ENCODE measurements around the gene CACNB2.

Gene CACNB2

DNA sequence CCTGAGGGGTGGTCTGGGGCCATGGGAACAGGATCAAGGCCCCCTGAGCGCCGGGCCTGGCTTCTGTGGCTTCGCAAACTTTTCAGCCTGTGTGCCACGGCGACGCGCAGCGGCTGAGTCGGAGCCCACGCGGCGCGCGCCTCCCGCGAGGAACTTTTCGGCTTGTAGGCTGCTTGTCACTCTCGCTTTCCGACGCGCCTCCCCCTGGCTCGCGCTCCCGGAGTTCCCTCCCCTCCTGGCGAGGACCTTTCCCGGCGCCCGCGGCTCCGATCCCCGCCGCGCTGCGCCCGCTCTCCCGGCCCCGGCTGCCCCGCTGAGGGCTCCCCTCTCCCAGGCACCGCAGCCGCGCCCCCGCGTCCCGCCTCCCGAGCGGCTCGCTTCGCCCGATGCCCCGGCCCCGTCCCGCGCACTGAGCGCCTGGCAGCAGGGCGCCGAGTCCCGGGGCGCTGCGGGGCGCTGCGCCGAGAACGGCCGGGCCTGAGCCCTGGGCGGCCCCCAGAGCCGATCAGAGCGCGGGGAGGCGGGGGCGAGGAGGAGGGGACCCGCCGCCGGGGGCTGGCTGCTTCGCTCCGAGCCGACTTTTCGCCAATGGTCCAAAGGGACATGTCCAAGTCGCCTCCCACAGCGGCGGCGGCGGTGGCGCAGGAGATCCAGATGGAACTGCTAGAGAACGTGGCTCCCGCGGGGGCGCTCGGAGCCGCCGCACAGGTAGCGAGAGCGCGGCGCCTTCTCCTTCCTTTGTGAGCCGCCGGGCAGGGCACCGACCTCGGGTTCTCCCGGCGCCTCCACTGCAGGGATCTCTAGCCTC is at the start of gene CACNB2:
Gene CACNB2, plus strand, starts transcription at position 276 of the 808 bp plus-strand sequence.
- Histone ChIP-seq H3K27ac (peak within 1 kb of the TSS in 12 of 21 experiments; percentile 17 to 77 (median 46)), H3K4me3 (peak within 1 kb of the TSS; percentile 37 to 61 (median 44))

- Histone ChIP-seq H3K27ac (no peak overlapping the region), H3K4me3 (no peak overlapping the region)
These were observed 45.9 kb upstream of the CACNB2 start for GRCh38 chr10:18094332-18094731.

DNA sequence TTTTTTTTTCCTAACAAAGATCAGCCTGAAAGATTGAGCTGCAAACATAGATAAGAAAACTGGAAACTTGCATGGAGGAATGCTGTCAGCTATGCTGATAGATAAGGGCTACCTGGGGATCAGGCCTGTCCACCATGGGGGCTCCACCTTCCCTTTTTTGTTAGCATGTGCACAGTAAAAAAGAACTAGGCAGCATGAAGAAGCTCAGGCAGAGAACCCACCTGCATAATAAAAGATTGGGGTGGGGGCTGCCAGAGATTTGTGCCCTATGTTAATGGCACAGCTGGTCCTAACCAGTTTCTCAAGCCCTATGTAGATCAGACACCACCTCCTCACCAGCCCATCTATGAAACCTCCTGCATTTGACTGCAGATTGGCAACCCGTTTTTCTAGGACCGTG is 45.4 kb upstream of the CACNB2 start:
- H3K27ac ChIP-seq = no peak overlapping the region
- H3K4me3 ChIP-seq = no peak overlapping the region

- H3K27ac ChIP-seq = no peak overlapping the region
These were observed 42.7 kb upstream of the CACNB2 start for GRCh38 chr10:18097524-18097923.

GRCh38 chr10:18098201-18098600 is 42.0 kb upstream of the CACNB2 start:
- H3K4me3 ChIP-seq = no peak overlapping the region
- no peak overlapping the region for H3K27ac ChIP-seq

More at GRCh38 chr10:18097524-18097923, 42.7 kb upstream of the CACNB2 start:
- H3K4me3 ChIP-seq = no peak overlapping the region

DNA sequence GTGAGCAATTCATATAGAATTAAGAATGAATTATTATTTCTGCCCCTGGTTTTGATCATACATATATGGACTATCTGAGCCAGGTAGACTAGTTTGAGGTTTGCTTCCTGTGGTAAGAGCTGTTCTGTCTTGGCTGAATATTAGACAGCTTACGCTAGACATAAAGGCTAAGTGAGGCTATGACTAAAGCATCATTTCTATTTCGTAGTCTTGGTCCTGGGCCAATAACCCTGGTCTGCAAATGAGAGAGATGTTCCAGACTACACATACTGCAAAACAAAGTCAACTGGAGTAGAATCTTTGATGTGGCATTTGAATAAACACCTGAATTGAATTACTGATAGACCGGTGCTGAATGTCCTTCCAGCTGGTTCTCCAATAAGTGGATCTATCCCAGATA is 40.8 kb upstream of the CACNB2 start:
- Histone ChIP-seq H3K4me3 (no peak overlapping the region), H3K27ac (no peak overlapping the region)

DNA sequence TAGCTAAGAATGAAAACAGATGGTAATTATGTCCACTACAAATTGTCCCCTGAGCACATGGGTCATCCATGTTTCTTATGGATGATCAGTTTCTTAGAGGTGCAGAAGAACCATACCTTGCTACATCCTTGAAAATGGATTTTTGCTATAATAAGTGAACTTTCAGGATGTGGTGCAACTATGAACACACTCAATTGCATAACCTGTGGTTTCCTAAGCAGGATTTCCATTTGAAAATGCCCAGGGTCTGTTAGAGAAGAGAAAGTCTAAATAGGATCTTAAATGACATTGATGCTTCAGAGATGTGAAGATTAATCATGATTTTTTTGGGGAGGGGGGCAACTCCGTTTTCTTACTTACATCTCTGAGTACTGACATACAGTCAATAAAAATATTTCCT is 39.6 kb upstream of the CACNB2 start:
- Histone ChIP-seq H3K27ac (no peak overlapping the region), H3K4me3 (no peak overlapping the region)

- Histone ChIP-seq H3K4me3 (no peak overlapping the region), H3K27ac (no peak overlapping the region)
These were observed 37.8 kb upstream of the CACNB2 start for GRCh38 chr10:18102404-18102803.

GRCh38 chr10:18104223-18104872 is 35.9 kb upstream of the CACNB2 start:
- no peak overlapping the region for H3K4me3 ChIP-seq
- H3K27ac ChIP-seq = no peak overlapping the region

DNA sequence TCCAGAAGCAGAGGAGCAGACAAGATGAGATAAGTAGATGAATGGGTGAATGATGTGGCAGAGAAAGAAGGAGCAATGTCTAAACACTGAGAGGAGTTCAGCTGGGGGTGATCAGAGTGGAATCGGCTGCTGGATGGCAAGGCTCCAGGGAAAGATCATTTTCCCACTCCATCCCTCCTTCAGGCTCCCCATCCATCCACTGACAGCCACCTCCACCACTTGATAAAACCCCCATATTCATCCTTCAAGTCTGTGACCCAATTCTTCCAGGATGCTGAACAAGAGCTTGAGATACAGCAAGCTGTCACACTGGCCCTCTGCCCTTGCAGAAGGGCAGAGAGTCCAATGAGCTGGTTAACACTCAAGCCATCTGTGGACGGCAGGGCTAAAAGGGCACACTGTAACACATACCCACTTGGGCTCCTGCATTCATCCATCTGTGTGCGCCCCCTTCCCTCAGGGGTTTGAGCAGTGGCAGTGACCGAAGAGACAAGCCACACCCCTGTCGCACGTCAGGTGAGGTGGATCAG is 30.8 kb upstream of the CACNB2 start:
- H3K27ac ChIP-seq = no peak overlapping the region
- no peak overlapping the region for H3K4me3 ChIP-seq

GRCh38 chr10:18113881-18114280 is 26.3 kb upstream of the CACNB2 start:
- H3K27ac ChIP-seq = no peak overlapping the region
- no peak overlapping the region for H3K4me3 ChIP-seq

DNA sequence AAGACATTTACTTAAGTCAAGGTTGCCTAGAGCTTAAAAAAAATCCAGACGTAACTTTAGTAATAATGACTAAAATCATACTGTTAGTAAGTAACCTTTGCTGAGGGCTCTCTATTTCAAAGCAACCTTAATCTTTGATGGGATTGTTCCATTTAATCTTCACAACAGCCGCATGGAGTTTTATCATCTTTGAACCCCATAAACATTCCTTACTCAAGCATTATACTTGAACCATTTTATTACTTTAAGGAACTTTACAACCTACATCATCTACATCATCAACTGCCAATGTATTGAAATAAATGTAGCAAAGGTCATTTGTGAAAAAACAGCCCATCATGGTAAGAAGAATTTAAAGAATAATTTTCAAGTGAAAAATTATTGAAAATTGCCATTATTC is 22.9 kb upstream of the CACNB2 start:
- H3K4me3 ChIP-seq = no peak overlapping the region
- no peak overlapping the region for H3K27ac ChIP-seq

- H3K27ac ChIP-seq = no peak overlapping the region
- H3K4me3 ChIP-seq = no peak overlapping the region
These were observed 17.5 kb upstream of the CACNB2 start for GRCh38 chr10:18122753-18123152.

GRCh38 chr10:18133046-18133445 is 7.2 kb upstream of the CACNB2 start:
- no peak overlapping the region for H3K27ac ChIP-seq
- no peak overlapping the region for H3K4me3 ChIP-seq

DNA sequence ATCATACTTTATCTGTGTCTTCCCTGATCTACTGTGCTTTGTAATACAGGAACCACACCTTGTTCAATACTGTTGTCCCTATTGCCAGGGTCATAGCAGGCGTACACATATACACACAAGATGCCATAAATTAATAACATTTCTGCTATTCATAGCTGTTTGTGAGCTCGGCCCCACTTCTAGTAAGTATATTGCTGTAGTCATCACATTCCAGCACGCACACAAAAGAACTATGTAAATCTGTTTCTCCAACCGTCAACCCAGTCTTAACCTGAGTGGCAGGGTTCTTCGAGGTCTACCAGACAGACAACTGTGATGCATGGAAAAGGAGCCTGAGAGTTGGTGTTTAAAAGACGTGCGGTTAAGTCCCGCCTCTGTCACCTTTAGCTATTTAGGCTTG is 5.7 kb upstream of the CACNB2 start:
- H3K27ac ChIP-seq = no peak overlapping the region
- H3K4me3 ChIP-seq = no peak overlapping the region

- H3K4me3 ChIP-seq = no peak overlapping the region
- H3K27ac ChIP-seq = no peak overlapping the region
These were observed 5.3 kb upstream of the CACNB2 start for GRCh38 chr10:18134921-18135320.

DNA sequence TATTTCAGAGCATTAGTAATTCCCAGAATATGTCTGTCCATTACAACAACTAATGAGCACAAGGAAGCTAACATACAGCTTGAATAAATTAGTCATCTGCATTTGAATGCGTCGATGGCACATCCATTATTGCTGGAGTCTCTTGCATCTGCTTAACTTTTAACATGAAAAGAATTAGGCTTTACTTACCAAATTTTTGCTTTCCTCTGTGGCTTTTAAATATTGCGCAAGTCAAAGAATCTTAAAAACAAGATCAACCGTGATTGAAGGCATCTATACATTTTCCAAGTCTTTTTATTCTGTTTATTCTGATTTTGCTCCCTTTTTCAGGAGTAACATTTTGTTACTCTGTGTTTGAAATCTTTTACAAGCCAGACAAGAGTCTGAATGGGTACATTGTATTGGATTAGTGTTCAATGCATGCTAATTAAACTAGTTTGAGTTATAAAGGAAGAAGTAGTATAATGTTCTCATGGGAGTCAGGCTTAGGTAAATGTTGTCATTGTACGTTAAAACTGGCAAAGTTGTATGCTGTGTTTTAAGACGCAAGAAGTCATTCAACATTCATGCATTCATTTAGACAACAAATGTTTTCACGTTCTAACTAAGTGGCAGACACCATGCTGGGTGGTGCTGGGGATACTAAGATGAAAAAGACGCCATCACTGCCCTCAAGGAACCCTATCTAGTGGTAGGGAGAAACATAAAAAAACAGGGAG is 4.0 kb upstream of the CACNB2 start:
- H3K27ac ChIP-seq = no peak overlapping the region
- no peak overlapping the region for H3K4me3 ChIP-seq

DNA sequence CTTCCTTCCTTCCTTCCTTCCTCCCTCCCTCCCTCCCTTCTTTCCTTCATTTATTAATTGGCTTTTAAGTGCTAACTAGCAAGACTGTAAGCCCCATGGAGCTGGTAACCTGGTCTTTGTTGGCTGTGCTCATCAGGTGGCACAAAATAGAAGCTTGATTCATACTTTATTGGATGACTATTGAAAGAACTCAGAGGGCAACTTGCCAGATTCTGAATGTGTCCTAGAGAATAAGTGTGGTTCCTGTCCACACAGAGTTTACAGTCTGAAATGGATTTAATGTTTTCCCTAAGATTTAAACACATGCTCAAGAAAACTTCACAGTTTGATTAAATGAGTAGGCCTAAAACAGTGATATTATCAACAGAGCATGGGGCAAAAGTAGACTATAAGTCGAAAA is 3.1 kb upstream of the CACNB2 start:
- Histone ChIP-seq H3K27ac (no peak overlapping the region), H3K4me3 (no peak overlapping the region)

DNA sequence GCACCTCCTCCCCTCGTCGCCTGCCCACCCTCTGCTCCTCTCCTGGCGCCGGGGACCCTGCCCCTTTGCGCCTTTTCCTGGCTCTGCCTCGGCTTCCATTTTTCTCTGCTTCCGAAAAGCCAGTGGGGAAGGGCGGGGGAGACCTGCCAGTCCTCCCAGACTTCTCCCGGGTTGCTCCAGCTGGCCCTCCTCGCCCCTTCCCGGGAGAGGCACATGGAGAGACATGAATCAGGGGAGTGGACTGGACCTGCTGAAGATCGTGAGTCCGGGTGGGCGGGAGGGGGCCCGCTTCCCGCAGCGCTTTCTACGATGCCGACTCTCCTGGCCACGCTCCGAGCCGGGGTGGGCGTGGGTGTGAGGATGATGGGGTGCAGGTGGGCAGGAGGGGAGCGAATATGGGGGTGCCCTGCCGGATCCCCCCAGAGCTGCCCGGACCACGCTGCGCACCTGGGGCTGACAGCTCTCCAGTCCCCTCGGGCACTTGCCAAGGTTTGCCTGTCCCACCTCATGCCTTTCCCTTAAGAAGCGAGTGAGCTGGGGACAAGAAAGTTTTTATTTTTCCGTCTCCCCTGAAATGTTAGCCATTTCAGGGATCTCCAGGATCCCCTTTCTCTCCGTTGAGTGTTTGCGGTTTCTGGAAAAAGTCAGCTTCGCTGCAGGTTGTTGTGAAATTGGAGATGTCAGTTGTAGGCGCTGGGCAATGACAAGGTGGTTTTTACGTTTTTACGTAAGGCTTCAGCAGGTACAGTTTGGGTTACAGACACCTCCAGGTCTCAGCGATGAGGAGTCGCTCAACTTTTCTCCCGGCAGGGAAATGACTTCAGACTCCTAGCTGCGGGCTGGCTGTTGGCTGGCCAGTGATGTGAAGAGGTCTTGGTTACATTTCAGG is 977 bp downstream of the CACNB2 start:
- peak overlapping the region in 9 of 21 experiments; percentile 17 to 77 (median 46) for H3K27ac ChIP-seq
- H3K4me3 ChIP-seq = peak overlapping the region; percentile 37 to 61 (median 44)

All from skin epidermis (tissue), 12 donors.